Subcutaneous adipose tissue (tissue), 4 donors: Measurements from ENCODE around the gene VIM. TPM values are rescaled to one million over a fixed set of nuclear protein-coding genes. Genes with fewer than 3 reads are reported as not detected.

Experiments used
- CTCF ChIP-seq: fragments of 450-650 bp; IDR thresholded peaks from one replicate; pipeline ENCODE4 v1.5.1; 2016; ENCODE audit warnings: low read depth, mild to moderate bottlenecking, control low read depth, antibody characterized with exemption, moderate library complexity
- total RNA-seq, 4 donors: library from RNA; depleted of rRNA; stranded (reverse); fragments of >200 nt; gene quantifications; one replicate each; pipeline ENCODE4 v1.1.0, GENCODE V29; 2016

VIM gene
- total RNA-seq, 4 donors from 2014 or later, result 5,225 to 9,147 (median 6,983) TPM

- no peak for TF ChIP-seq CTCF
Observed at GRCh38 chr10:17201794-17202116, 26.3 kb upstream of the VIM start.

GRCh38 chr10:17202506-17202905, 25.5 kb upstream of the VIM start:
- no peak for TF ChIP-seq CTCF

GRCh38 chr10:17202999-17203398, 25.0 kb upstream of the VIM start:
- TF ChIP-seq CTCF, result no peak

GRCh38 chr10:17203416-17203815, 24.6 kb upstream of the VIM start:
- TF ChIP-seq CTCF, result no peak

- no peak for TF ChIP-seq CTCF
Observed at GRCh38 chr10:17206210-17206709, 21.8 kb upstream of the VIM start.

- TF ChIP-seq CTCF, result no peak
Observed at GRCh38 chr10:17208476-17208875, 19.6 kb upstream of the VIM start.

- TF ChIP-seq CTCF, result no peak
Observed at GRCh38 chr10:17209302-17209701, 18.7 kb upstream of the VIM start.

GRCh38 chr10:17209881-17210280, 18.2 kb upstream of the VIM start:
- no peak for TF ChIP-seq CTCF
